A172 (cell line): Measurements from ENCODE around the gene CFAP46. TPM values are rescaled to one million over a fixed set of nuclear protein-coding genes. Genes with fewer than 3 reads are reported as not detected.
"Not testable (repeated sequence)": the region's sequence is repeated elsewhere in the genome, so short reads cannot be mapped to it uniquely, and the experiment has no call there.

Experiments
- DNase-seq: peaks from one replicate; pipeline ENCODE4 v3.0.0-alpha.2; 2015; ENCODE audit warnings: low spot score
- total RNA-seq: library from RNA; depleted of rRNA; stranded (reverse); fragments of >200 nt; shearing (Covaris generic); gene quantifications from 2 replicates; pipeline ENCODE4 v1.2.3, GENCODE V29; 2014

Gene CFAP46
- total RNA-seq, 1 experiment from 2014 or later, result 4.3 TPM

- no peak for DNase-seq
These were observed 21.1 kb upstream of the CFAP46 start for GRCh38 chr10:132963430-132963960.

DNA sequence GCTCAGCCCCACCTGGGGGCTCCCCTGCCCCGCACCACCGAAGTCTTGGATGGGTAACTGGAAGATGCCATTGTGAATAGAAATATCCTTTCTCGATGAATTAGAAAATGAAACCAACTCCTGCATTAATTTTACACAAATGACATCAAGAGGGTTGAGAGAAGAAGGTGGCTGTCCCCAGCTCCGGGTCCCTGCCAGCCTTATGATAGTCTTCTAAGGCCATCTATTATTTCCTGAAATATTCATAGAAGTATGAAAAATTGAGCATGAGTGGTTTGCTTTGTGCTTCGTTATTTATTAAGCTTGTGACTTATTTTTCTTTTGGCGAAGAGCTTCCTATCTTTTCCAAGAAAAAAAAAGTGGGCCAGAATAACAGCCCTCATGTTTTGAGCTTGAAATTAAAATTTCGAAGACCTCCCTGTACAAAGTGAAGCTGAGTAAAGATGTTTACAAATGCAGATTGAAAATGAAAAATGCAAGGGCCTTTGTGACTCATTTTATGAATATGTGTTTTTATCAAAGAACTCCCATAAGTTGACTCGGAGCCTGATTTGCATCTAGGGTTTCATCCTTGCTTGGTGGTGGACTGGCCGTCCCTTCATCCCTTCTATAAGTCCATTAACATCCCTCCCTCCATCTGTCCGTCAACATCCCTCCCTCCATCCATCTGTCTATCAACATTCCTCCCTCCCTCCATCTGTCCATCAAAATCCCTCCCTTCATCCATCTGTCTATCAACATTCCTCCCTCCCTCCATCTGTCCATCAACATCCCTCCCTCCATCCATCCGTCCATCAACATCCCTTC is 20.5 kb upstream of the CFAP46 start:
- no peak for DNase-seq

DNA sequence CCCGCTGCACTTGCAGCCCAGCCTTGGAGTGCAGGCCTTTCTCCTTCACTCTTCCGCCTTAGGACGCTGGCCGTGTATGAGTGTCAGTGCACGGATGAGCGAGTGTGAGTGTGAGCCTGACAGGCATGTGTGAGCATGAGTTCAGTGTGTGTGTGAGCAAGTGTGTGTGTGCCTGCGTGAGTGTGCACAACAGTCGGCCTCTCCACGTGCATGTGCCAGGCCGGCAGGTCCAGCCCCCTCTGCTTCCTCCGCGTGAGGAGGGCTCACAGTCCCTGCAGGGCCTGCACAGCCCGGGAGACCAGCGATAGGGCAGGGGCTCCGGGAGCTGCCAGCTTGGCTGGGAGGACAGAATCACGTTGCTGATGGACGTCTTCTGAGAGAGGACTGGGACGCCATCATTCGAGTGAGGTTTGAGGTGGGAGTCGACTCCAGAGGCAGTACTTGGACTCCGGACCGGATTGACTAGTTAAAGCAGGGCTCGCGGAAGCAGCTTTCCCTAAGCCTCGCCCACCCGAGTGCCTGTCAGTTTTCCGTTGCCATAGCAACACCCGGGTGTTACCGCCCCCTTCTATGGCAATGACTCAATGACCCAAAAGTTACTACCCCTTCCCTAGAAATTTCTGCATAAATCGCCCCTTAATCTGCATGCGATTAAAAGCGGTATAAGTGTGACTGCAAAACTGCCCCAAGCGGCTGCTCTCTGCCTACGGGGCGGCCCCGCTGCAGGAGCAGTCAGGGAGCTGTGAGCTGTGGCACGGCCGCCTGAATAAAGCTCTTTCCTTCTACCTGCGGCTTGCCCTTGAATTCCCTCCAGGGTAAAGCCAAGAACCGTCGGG is 19.6 kb upstream of the CFAP46 start:
- no peak for DNase-seq

- no peak for DNase-seq
These were observed 19.0 kb upstream of the CFAP46 start for GRCh38 chr10:132961420-132961786.

DNA sequence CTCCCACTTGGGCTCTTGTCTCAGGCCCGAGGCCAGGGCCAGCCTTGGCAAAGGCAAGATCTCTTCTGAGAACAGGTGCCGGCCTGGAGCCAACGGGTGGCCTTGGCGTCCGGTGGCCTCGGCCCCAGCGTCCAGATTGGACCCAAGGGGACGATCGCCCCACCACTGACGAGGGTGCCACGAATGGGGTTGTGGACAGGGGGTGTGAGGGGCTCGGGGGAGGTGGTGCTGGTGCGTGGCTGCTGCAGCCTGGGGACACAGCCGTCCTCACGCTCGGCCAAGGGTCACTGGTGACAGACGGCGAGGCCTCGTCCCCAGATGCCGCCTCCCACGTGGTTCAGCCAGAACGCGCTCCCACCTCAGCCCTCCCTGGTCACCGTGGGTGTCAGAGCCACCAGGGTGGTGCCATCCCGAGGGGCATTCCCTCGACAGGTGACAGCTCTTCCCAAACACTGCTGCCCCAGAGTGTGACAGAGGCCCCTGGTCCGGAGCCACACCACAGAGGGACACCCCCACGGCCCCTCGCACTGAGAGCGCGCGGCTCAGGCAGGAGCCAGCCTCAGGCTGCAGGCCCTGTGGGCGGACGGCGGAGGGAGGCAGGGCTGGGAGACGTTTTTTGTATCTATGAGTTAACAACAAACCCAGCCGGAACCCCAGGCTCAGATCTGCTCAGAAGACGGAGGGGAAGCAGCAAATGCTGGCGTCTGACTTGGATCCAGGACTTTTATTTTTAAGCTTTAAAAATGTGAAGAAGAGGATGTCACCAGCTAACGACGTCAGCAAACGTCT is 18.5 kb upstream of the CFAP46 start:
- DNase-seq, result no peak

GRCh38 chr10:132960071-132960472 is 17.7 kb upstream of the CFAP46 start:
- no peak for DNase-seq

DNA sequence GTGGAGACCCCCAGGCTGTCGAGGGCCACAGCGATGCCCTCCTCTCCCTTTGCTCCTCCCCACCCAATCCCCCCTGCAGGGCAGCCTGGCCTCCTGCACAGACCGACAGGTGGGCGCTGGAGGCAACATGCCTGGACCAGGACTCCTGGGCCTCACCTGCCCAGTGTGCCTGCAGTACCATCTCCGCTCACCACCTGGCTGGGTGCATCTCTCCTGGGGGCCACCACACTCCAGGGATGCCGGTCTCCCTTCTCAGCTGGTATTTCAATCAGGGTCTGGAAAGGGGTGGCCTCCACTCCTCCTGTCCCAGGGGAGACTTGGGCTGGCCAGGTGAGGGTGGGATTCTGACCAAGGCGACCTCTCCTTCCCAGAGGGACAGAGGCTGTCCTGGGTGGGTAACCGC is 17.2 kb upstream of the CFAP46 start:
- no peak for DNase-seq

GRCh38 chr10:132958883-132959558 is 16.7 kb upstream of the CFAP46 start:
- no peak for DNase-seq

DNA sequence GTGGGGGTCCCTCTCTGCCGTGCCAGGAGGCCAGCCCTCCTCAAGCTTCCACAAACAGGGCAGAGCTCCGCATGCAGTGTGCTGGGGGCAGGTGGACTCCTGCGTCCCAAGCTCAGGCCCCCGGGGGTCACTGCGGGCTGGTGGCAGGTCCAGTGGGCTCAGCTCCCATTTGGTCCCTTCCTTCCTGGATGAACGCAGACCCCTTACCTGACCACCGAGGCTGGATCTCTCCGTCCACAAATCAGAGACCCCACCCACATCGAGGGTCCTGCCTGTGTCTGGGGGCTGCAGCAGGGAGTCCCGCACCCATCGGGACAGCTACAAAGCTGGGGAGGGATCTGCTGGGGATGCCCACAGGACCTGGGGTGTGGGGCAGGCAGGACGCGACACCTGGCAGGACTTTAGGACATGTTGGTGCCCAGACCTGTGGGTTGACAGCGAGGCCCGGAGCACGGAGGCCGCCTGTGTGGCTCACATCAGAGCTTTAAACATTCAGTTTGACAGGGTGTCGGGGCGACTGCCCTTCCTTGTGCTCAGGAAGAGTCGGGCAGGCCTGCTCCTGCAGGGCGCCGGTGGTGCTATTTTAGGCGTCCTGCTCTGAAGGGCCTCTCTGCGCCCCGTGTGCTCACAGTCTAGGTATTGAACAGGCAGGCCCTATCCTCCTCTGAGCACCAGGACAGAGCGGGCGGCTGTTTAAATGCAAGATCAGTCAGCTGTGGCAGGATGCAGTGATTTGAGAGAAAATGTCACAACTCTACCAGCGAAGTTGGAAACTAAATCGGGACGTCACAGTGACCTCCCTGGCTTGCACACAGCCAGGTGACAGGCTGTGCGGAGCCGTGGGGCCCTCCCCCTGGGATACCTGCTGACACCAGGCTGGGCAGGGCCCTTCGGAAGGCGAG is 15.9 kb upstream of the CFAP46 start:
- DNase-seq, result no peak

GRCh38 chr10:132957131-132957530 is 14.8 kb upstream of the CFAP46 start:
- DNase-seq, result no peak

DNA sequence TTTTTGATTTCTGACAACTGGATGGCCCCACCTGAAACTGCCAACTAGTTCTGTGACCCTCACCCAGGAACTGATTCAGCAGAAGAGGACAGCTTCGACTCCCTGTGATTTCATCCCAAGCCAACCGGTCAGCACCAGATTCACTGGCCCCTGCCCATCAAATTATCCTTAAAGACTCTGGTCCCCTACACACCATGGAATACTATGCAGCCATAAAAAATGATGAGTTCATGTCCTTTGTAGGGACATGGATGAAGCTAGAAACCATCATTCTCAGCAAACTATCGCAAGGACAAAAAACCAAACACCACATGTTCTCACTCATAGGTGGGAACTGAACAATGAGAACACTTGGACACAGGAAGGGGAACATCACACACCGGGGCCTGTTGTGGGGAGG is 13.9 kb upstream of the CFAP46 start:
- DNase-seq, result not testable (repeated sequence)

DNA sequence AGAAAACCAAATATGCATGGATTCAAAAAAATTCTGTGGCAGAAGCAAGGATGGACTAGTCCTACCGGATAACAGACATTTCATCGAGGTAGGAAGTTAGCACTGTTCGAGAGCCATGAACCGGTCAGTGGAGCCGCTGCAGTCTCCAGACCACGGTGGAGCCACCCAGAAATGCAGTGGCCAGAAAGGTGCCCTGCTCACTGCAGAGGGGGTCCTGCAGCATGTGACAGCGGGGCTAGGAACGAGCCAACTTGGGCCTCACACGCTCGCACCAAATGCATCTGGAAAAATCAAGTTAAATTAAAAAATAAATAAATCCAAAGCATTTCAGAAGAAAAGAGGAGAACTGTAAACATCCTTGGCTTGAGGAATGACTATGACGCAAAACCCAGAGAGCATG is 13.1 kb upstream of the CFAP46 start:
- no peak for DNase-seq

GRCh38 chr10:132953428-132953827 is 11.1 kb upstream of the CFAP46 start:
- no peak for DNase-seq

DNA sequence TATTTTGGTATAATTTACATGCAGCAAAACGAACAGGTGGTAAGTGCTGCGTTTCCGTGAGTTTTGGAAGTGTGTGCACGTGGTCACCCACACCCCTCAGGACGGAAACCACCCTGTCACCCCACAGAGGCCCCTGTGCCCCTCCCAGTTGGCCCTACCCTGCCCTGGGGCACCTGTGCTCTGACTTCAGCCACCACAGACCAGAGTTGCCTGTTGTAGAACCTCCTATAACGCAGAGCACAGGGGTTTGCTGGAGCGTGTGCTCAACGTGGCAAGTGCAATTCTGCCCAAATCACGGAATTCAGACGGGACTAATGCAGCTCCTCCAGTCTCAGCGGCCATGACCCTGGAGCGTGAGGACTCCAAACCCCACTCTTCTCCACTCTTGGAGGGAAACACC is 9.6 kb upstream of the CFAP46 start:
- no peak for DNase-seq

- DNase-seq, result no peak
These were observed 6.0 kb upstream of the CFAP46 start for GRCh38 chr10:132948351-132948750.

DNA sequence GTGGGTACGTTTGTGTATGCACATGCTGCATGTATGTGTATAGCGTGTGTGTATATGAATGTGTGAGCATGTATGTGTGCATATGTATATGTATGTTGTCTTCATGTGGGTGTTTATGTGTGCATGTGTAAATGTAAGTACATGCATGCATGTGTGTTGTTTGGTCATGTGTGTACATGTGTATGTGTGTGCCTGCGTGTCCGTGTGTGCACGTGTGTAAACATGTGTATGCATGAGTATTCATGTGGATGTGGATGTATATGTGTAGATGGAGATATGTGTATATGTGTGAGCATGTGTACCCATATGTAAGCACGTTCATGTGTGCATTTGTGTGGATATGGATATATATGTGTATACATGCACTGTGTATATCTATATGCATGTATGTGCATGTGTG is 5.5 kb upstream of the CFAP46 start:
- no peak for DNase-seq

DNA sequence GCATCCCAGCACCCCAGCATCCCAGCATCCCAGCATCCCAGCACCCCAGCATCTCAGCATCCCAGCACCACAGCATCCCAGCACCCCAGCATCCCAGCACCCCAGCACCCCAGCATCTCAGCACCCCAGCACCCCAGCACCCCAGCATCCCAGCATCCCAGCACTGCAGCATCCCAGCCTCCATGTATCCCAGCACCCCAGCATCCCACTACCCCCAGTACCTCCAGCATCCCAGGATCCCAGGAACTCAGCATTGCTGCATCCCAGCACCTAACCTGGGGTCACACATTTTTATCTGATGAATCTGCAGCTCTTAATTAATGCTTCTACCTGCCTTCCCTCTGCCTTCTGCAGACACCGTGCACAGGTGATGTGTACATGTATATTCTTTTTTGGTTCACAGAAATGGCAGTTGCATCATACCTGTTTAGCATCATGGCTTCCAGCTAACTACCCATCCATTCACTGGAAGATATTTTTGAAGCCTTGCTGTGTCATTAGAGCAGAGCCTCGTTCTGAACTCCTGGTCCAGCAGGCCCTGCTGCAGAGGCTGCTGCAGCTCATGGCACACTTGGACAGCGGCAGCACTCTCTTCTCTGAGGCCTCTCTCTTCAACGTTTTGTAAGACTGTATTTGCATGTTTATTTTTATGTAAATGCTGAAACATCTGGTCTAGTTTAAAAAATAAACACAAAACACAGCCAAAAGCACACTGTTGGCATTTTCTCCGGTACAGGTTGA is 4.6 kb upstream of the CFAP46 start:
- no peak for DNase-seq

DNA sequence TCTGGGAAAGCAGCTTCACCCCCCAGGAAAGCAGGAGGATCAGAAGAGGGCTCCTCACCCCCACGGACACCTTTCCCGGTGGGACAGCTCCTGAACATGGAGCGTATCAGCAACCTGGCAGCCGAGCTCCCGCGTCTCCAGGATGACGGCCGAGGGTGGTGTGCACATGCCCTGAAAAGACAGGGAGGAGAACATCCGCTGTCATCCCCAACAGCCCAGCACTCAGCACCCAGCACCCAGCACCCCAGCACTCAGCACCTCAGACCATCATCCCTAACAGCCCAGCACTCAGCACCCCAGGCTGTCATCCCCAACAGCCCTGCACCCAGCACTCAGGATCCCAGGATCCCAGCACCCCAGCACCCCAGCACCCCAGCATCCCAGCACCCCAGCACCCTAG is 3.9 kb upstream of the CFAP46 start:
- no peak for DNase-seq

GRCh38 chr10:132945894-132946255 is 3.5 kb upstream of the CFAP46 start:
- no peak for DNase-seq
